ENCODE results near the gene RCOR1.

The RCOR1 gene

GRCh38 chr14:102654298-102654697 lies 61.8 kb downstream of the RCOR1 start:
- no peaks in the 10 kb centered on the region for H3K36me3 ChIP-seq (replicated peaks; ENCODE audit: low read depth, low read length)
- H2AFZ ChIP-seq (ENCODE audit: low read depth, low read length) = no peak overlapping the region
- H3K9ac ChIP-seq (ENCODE audit: low read length) = no peak overlapping the region
- no peaks in the 10 kb centered on the region for H3K27me3 ChIP-seq (ENCODE audit: low read depth, low read length)
- peaks cover 38% of the 10 kb centered on the region for H3K79me2 ChIP-seq (ENCODE audit: low read length)
- no peaks in the 10 kb centered on the region for H3K4me1 ChIP-seq (ENCODE audit: low read length)
- peaks cover 25% of the 10 kb centered on the region for H4K20me1 ChIP-seq (ENCODE audit: insufficient read depth, low read length)
- TF ChIP-seq CTCF (IDR thresholded peaks at IDR 0.05; ENCODE audit: low read depth, low read length) = no peak
- no peak for TF ChIP-seq EZH2phosphoT487 (IDR thresholded peaks at IDR 0.05; ENCODE audit: low read depth)
- no peaks in the 10 kb centered on the region for H3K9me3 ChIP-seq (ENCODE audit: insufficient read depth, low read length)
- H3K27ac ChIP-seq (ENCODE audit: low read length) = no peak overlapping the region
- no peak overlapping the region for H3K4me2 ChIP-seq (ENCODE audit: low read length)
- H3K4me3 ChIP-seq (ENCODE audit: low read length) = no peak overlapping the region

DNA sequence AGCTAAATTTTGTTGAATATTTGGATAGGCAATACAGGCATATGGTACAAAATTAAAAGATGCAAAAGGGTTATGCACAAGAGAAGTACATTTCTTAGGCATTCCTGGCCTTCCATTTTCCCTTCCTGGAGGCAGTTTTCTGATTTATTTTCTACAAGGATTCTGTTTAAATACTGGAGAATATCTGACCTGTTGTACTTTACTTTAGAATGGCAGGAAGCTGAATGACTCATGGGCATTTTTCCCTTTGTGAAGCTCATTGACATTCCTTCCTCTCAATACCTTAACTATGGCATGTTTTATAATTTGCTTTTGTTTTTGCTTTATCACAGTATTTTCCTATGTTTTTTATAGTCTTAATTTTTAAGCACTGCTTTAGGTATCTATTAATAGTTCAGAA lies 62.7 kb downstream of the RCOR1 start:
- peaks cover 42% of the 10 kb centered on the region for H3K79me2 ChIP-seq (ENCODE audit: low read length)
- no peak overlapping the region for H3K4me2 ChIP-seq (ENCODE audit: low read length)
- H3K4me3 ChIP-seq (ENCODE audit: low read length) = no peak overlapping the region
- no peaks in the 10 kb centered on the region for H3K9me3 ChIP-seq (ENCODE audit: insufficient read depth, low read length)
- no peaks in the 10 kb centered on the region for H3K27me3 ChIP-seq (ENCODE audit: low read depth, low read length)
- TF ChIP-seq EZH2phosphoT487 (IDR thresholded peaks at IDR 0.05; ENCODE audit: low read depth) = no peak
- no peak for TF ChIP-seq CTCF (IDR thresholded peaks at IDR 0.05; ENCODE audit: low read depth, low read length)
- H2AFZ ChIP-seq (ENCODE audit: low read depth, low read length) = no peak overlapping the region
- no peak overlapping the region for H3K27ac ChIP-seq (ENCODE audit: low read length)
- H3K4me1 ChIP-seq (ENCODE audit: low read length) = no peaks in the 10 kb centered on the region
- H4K20me1 ChIP-seq (ENCODE audit: insufficient read depth, low read length) = peaks cover 30% of the 10 kb centered on the region
- no peak overlapping the region for H3K9ac ChIP-seq (ENCODE audit: low read length)
- H3K36me3 ChIP-seq (replicated peaks; ENCODE audit: low read depth, low read length) = no peaks in the 10 kb centered on the region

DNA sequence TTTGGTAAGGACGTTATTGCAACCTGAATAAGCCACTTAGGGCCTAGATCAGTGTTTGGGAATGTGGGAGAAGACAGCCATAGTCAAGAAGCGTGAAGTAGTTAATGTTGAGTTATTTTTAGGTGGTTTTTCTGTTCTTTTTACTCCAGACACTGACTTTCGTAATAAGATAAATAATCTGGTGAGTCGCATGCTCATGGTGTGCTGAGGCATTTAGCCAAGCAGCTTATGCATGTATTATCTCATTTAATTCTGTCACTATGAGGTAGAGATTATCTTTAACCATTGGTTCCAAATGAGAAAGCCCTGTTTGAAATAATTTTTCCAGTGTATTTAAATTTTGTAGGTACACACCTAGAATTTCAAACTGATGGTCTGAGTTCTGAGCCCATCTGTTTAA lies 67.3 kb downstream of the RCOR1 start:
- H3K27ac ChIP-seq (ENCODE audit: low read length) = no peak overlapping the region
- H3K36me3 ChIP-seq (replicated peaks; ENCODE audit: low read depth, low read length) = no peaks in the 10 kb centered on the region
- no peak overlapping the region for H2AFZ ChIP-seq (ENCODE audit: low read depth, low read length)
- no peak overlapping the region for H3K4me2 ChIP-seq (ENCODE audit: low read length)
- H3K4me1 ChIP-seq (ENCODE audit: low read length) = no peaks in the 10 kb centered on the region
- peaks cover 66% of the 10 kb centered on the region for H3K79me2 ChIP-seq (ENCODE audit: low read length)
- no peak overlapping the region for H3K4me3 ChIP-seq (ENCODE audit: low read length)
- H3K9me3 ChIP-seq (ENCODE audit: insufficient read depth, low read length) = no peaks in the 10 kb centered on the region
- H3K9ac ChIP-seq (ENCODE audit: low read length) = no peak overlapping the region
- no peaks in the 10 kb centered on the region for H3K27me3 ChIP-seq (ENCODE audit: low read depth, low read length)
- no peak for TF ChIP-seq EZH2phosphoT487 (IDR thresholded peaks at IDR 0.05; ENCODE audit: low read depth)
- no peak for TF ChIP-seq CTCF (IDR thresholded peaks at IDR 0.05; ENCODE audit: low read depth, low read length)
- peaks cover 53% of the 10 kb centered on the region for H4K20me1 ChIP-seq (ENCODE audit: insufficient read depth, low read length)

- Histone ChIP-seq H3K27ac (ENCODE audit: low read length) (no peak overlapping the region), H2AFZ (ENCODE audit: low read depth, low read length) (no peak overlapping the region), H3K36me3 (replicated peaks; ENCODE audit: low read depth, low read length) (no peaks in the 10 kb centered on the region), H3K79me2 (ENCODE audit: low read length) (peaks cover 62% of the 10 kb centered on the region), H3K27me3 (ENCODE audit: low read depth, low read length) (no peaks in the 10 kb centered on the region), H3K9me3 (ENCODE audit: insufficient read depth, low read length) (no peaks in the 10 kb centered on the region), H3K4me3 (ENCODE audit: low read length) (no peak overlapping the region), H3K4me2 (ENCODE audit: low read length) (no peak overlapping the region), H3K9ac (ENCODE audit: low read length) (no peak overlapping the region), H4K20me1 (ENCODE audit: insufficient read depth, low read length) (peaks cover 55% of the 10 kb centered on the region), H3K4me1 (ENCODE audit: low read length) (no peaks in the 10 kb centered on the region)
- TF ChIP-seq CTCF (IDR thresholded peaks at IDR 0.05; ENCODE audit: low read depth, low read length) (no peak), EZH2phosphoT487 (IDR thresholded peaks at IDR 0.05; ENCODE audit: low read depth) (no peak)
Measured at GRCh38 chr14:102661614-102662013, 69.2 kb downstream of the RCOR1 start.

Data from OCI-LY3 (cell line).